NCI-H510A (cell line): ENCODE results near the gene CIAPIN1.

Experiments used
- DNase-seq: peaks from one replicate; lab custom pipeline; 2025; lab: John Stamatoyannopoulos, UW

CIAPIN1 gene

DNA sequence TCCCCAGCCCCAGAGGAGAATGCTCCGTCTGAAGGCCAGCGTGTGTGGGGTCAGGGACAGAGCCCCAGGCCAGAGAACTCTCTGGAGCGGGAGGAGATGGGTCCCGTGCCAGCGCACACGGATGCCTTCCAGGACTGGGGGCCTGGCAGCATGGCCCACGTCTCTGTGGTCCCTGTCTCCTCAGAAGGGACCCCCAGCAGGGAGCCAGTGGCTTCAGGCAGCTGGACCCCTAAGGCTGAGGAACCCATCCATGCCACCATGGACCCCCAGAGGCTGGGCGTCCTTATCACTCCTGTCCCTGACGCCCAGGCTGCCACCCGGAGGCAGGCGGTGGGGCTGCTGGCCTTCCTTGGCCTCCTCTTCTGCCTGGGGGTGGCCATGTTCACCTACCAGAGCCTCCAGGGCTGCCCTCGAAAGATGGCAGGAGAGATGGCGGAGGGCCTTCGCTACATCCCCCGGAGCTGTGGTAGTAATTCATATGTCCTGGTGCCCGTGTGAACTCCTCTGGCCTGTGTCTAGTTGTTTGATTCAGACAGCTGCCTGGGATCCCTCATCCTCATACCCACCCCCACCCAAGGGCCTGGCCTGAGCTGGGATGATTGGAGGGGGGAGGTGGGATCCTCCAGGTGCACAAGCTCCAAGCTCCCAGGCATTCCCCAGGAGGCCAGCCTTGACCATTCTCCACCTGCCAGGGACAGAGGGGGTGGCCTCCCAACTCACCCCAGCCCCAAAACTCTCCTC lies 64.5 kb downstream of the CIAPIN1 start:
- no peak for DNase-seq

DNA sequence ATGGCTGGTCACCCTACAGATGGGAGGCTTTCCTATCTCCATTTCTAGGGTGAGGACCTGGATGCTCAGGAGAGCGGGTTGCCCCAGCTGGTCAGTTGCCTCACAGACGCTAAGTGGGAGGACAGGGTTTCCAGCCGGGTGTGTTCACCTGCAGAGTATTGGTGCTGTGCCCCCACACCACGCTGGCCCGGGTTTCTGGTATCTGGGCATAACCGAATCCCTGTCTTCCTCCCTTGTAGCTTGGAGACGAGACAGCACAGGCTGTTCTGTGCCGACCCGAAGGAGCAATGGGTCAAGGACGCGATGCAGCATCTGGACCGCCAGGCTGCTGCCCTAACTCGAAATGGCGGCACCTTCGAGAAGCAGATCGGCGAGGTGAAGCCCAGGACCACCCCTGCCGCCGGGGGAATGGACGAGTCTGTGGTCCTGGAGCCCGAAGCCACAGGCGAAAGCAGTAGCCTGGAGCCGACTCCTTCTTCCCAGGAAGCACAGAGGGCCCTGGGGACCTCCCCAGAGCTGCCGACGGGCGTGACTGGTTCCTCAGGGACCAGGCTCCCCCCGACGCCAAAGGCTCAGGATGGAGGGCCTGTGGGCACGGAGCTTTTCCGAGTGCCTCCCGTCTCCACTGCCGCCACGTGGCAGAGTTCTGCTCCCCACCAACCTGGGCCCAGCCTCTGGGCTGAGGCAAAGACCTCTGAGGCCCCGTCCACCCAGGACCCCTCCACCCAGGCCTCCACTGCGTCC lies 65.2 kb downstream of the CIAPIN1 start:
- no peak for DNase-seq

DNA sequence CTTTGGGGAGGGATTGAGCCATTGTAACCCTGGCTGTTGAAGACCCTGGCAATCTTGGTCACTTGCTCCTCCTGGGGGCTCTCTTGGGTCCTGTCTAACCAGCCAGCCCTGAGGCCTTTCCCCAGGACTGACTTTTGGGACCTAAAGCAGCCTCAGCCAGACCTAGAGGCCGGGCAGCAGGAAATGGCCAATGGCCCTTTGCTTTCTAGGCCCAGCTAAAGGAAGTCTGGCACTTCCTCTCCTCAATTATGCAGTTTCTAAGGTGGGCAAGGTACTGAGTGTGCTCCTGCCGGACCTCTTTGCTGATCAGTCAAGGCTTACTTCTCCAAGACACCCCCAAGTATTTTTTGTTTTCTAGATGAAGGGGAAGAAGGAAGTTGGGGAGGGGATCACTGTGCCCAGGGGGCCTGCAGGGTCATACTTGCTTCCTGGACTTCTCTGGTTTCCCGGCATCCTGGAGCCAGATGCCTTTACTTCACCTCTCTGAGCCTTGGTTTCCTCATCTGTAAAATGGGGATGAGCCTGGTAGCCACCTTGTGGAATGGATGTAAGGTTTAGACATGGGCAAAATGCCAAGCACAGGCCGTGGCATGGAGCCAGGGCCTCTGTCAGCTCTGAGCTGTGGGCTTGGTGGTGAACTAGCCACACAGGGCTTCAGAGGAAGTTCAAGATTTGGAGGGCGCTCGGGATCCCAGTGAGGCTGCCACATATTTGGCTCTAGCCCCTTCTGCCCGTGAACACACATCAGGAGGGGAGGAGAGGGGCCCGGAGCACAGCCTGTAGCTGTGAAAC lies 66.3 kb downstream of the CIAPIN1 start:
- no peak for DNase-seq

DNA sequence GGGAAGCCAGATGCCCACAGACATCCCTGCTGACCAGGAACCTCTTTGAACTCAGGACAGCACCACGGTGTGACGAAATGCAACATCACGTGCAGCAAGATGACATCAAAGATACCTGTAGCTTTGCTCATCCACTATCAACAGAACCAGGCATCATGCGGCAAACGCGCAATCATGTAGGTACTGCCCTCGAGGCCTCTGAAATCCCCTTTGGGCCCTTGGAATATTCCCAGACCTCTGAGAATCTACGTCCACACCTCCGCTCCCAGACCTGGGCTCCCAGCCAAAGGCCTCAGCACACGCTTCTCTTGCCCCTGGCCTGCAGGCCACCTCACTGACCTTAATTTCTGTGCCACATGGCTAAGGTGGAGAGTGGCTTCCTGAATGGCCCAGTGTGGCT lies 67.6 kb downstream of the CIAPIN1 start:
- no peak for DNase-seq
